ENCODE data around the gene GDF2. TPM values are rescaled to one million over a fixed set of nuclear protein-coding genes. Genes with fewer than 3 reads are reported as not detected.

GDF2 gene
- total RNA-seq, 3 donors from 2014 or later (not counting 1 experiment from before 2014, with no cell fraction given), result not detected

GRCh38 chr10:47282005-47282656 lies 40.1 kb upstream of the GDF2 start:
- Mint-ChIP-seq H3K4me1 (peaks cover 0 to 9% of the 10 kb centered on the region in 2 donors), H3K27me3 (ENCODE audit: low read depth in 2 of 2) (peaks cover 0 to 3% of the 10 kb centered on the region in 2 donors), H3K27ac (no peak overlapping the region), H3K9me3 (no peaks in the 10 kb centered on the region), H3K4me3 (no peak overlapping the region), H3K36me3 (no peaks in the 10 kb centered on the region)
- no peaks in the 10 kb centered on the region for H3K36me3 ChIP-seq (ENCODE audit: control insufficient read depth, insufficient read depth, low read length)
- H3K4me1 ChIP-seq (ENCODE audit: control insufficient read depth, insufficient read depth, low read length), result peaks cover 18% of the 10 kb centered on the region
- no peaks in the 10 kb centered on the region for H3K9me3 ChIP-seq (ENCODE audit: control insufficient read depth, insufficient read depth, low read length)
- ATAC-seq (no peak), DNase-seq (no peak)
- H3K27me3 ChIP-seq (ENCODE audit: control insufficient read depth, insufficient read depth, low read length), result no peaks in the 10 kb centered on the region
- intact Hi-C loops (cut with micrococcal nuclease), result no loop called here
- H3K4me3 ChIP-seq (ENCODE audit: low read length), result no peak overlapping the region
- no peak overlapping the region for H3K27ac ChIP-seq (ENCODE audit: low read length)
- no peak for TF ChIP-seq CTCF (IDR thresholded peaks at IDR 0.05)
- WGBS (ENCODE audit: insufficient coverage), result 82% methylated on average over 6 of the region's 6 CpGs

- H3K4me3 ChIP-seq (ENCODE audit: low read length), result no peak overlapping the region
- no peaks in the 10 kb centered on the region for H3K9me3 ChIP-seq (ENCODE audit: control insufficient read depth, insufficient read depth, low read length)
- ATAC-seq (no peak), DNase-seq (no peak)
- Mint-ChIP-seq H3K36me3 (no peaks in the 10 kb centered on the region), H3K27me3 (ENCODE audit: low read depth in 2 of 2) (peaks cover 0 to 3% of the 10 kb centered on the region in 2 donors), H3K27ac (no peak overlapping the region), H3K4me1 (peaks cover 0 to 9% of the 10 kb centered on the region in 2 donors), H3K4me3 (no peak overlapping the region), H3K9me3 (no peaks in the 10 kb centered on the region)
- no peaks in the 10 kb centered on the region for H3K27me3 ChIP-seq (ENCODE audit: control insufficient read depth, insufficient read depth, low read length)
- 93% methylated on average over 5 of the region's 6 CpGs for WGBS (ENCODE audit: insufficient coverage)
- H3K27ac ChIP-seq (ENCODE audit: low read length), result no peak overlapping the region
- TF ChIP-seq CTCF (IDR thresholded peaks at IDR 0.05), result no peak
- no peaks in the 10 kb centered on the region for H3K36me3 ChIP-seq (ENCODE audit: control insufficient read depth, insufficient read depth, low read length)
- intact Hi-C loops (cut with micrococcal nuclease), result no loop called here
- H3K4me1 ChIP-seq (ENCODE audit: control insufficient read depth, insufficient read depth, low read length), result peaks cover 13% of the 10 kb centered on the region
Measured at GRCh38 chr10:47282657-47283018, 39.6 kb upstream of the GDF2 start.

- DNase-seq (no peak), ATAC-seq (no peak)
- peaks cover 0 to 9% of the 10 kb centered on the region in 2 donors for H3K4me1 Mint-ChIP-seq
- peaks cover 0 to 3% of the 10 kb centered on the region in 2 donors for H3K27me3 Mint-ChIP-seq (ENCODE audit: low read depth in 2 of 2)
- peaks cover 8% of the 10 kb centered on the region for H3K4me1 ChIP-seq (ENCODE audit: control insufficient read depth, insufficient read depth, low read length)
- intact Hi-C loops (cut with micrococcal nuclease), result no loop called here
- no peaks in the 10 kb centered on the region for H3K9me3 ChIP-seq (ENCODE audit: control insufficient read depth, insufficient read depth, low read length)
- 89% methylated on average over 9 of the region's 9 CpGs for WGBS (ENCODE audit: insufficient coverage)
- H3K36me3 ChIP-seq (ENCODE audit: control insufficient read depth, insufficient read depth, low read length), result no peaks in the 10 kb centered on the region
- H3K4me3 Mint-ChIP-seq, result no peak overlapping the region
- H3K27ac ChIP-seq (ENCODE audit: low read length), result no peak overlapping the region
- H3K4me3 ChIP-seq (ENCODE audit: low read length), result no peak overlapping the region
- H3K27me3 ChIP-seq (ENCODE audit: control insufficient read depth, insufficient read depth, low read length), result no peaks in the 10 kb centered on the region
- H3K27ac Mint-ChIP-seq, result no peak overlapping the region
- no peak for TF ChIP-seq CTCF (IDR thresholded peaks at IDR 0.05)
- no peaks in the 10 kb centered on the region for H3K9me3 Mint-ChIP-seq
- H3K36me3 Mint-ChIP-seq, result no peaks in the 10 kb centered on the region
Measured at GRCh38 chr10:47283101-47283630, 39.1 kb upstream of the GDF2 start.

- intact Hi-C loops (cut with micrococcal nuclease), result no loop called here
- H3K27me3 ChIP-seq (ENCODE audit: control insufficient read depth, insufficient read depth, low read length), result no peaks in the 10 kb centered on the region
- H3K27ac Mint-ChIP-seq, result no peak overlapping the region
- H3K36me3 ChIP-seq (ENCODE audit: control insufficient read depth, insufficient read depth, low read length), result no peaks in the 10 kb centered on the region
- peaks cover 8% of the 10 kb centered on the region for H3K4me1 ChIP-seq (ENCODE audit: control insufficient read depth, insufficient read depth, low read length)
- ATAC-seq (no peak), DNase-seq (no peak)
- peaks cover 0 to 3% of the 10 kb centered on the region in 2 donors for H3K27me3 Mint-ChIP-seq (ENCODE audit: low read depth in 2 of 2)
- no peaks in the 10 kb centered on the region for H3K36me3 Mint-ChIP-seq
- H3K4me1 Mint-ChIP-seq, result peaks cover 0 to 9% of the 10 kb centered on the region in 2 donors
- H3K27ac ChIP-seq (ENCODE audit: low read length), result no peak overlapping the region
- no peak overlapping the region for H3K4me3 Mint-ChIP-seq
- no peak for TF ChIP-seq CTCF (IDR thresholded peaks at IDR 0.05)
- H3K9me3 ChIP-seq (ENCODE audit: control insufficient read depth, insufficient read depth, low read length), result no peaks in the 10 kb centered on the region
- no peaks in the 10 kb centered on the region for H3K9me3 Mint-ChIP-seq
- H3K4me3 ChIP-seq (ENCODE audit: low read length), result no peak overlapping the region
Measured at GRCh38 chr10:47283848-47284247, 38.4 kb upstream of the GDF2 start.
